ENCODE data around the gene ZNF331.

Gene ZNF331

DNA sequence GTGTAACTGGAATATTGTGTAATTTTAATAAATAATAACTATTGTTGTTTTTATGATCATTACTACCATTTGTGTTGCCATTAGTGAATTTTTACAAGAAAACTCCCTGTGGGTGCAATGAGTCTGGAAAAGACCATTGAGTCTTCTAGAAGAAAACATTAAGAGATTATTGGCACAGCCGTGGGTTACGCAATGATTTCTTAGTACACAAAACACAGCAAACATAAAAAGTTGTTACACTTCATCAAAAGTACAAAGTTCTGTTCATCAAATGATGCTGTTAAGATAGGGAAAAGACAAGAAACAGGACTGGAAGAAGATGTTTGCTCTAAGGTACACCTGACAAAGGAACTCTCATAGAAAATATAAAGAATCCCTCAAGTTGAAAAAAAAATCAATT is 41.6 kb downstream of the ZNF331 start:
- no peak for DNase-seq

DNA sequence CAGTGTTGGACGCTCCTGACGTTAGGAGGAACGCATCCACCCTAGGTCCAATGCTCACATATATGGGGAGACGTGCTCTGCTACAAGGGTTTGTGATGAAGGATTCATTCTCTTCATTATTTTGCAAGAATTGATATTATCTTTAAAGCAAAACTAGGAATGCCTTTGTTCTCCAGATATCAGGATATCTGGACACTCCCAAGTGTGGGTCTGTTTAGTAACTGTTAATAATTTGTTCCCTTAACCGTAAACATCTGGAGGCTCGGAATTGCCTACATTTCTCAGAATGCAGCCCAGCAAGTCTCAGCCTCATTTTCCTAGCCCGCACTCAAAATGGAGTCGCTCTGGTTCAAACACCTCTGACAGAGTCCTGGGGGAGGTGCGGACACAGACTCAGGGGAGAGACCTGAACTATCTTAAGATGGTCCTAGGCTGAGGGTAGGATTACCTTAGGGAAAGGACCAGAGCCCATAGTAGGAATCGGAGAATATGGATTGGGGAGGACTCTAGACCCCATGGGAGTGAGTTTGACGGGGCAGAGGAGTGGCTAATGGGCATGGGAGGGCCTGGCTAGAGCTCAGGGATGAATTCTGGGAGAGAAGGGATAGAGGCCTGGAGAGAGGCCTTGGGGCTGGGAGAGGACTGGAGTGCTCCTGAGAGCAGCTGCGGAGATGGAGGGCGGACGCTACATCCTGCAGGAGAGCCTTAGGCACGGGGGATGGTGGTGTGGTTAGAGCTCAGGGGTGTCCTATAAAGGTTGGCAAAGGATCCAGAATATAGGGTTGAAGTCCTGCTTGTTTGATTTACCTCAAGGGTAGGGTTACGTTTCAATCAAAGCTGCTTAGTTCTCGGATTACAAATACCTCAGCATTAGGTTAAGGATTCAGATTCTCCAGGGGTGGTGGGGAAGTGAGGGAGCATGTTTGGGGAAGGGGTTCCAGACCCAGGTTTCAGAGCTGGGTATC is 43.2 kb downstream of the ZNF331 start:
- DNase-seq: no peak

- no peak for DNase-seq
Measured at GRCh38 chr19:53581871-53582279, 43.9 kb downstream of the ZNF331 start.

DNA sequence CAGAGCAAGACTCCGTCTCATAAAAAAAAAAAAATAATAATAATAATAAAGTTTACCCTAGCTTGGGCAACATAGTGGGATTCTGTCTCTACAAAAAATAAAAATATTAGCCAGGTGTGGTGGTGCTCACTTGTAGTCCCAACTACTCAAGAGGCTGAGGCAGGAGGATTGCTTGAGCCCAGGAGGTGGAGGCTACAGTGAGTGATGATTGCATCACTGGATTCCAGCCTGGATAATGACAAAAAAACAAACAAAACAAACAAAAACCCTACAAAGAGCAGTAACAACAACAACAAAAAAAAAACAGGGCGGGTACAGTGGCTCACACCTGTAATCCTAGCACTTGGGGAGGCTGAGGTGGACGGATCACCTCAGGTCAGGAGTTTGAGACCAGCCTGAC is 45.2 kb downstream of the ZNF331 start:
- no peak for DNase-seq

GRCh38 chr19:53586277-53586691 is 48.3 kb downstream of the ZNF331 start:
- DNase-seq: no peak

- no peak for DNase-seq
Measured at GRCh38 chr19:53594811-53595509, 57.0 kb downstream of the ZNF331 start.

DNA sequence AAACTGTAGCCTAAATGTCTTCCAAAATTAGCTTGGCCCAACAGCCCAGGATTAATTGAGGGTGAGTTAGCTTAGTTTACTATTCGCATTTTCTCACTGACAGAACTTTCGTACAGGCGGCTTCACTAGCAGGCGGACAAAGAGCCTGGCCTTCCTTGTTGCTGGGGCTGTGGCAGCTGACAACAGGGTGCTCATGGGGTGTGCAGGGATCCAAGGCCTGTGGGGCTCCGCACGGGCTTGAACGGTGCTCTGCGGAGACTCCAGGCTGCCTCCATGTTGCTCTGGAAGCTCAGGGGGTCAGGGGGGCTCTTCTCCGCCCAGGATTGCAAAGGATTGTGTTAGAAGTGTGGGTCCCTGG is 57.5 kb downstream of the ZNF331 start:
- DNase-seq: no peak

DNA sequence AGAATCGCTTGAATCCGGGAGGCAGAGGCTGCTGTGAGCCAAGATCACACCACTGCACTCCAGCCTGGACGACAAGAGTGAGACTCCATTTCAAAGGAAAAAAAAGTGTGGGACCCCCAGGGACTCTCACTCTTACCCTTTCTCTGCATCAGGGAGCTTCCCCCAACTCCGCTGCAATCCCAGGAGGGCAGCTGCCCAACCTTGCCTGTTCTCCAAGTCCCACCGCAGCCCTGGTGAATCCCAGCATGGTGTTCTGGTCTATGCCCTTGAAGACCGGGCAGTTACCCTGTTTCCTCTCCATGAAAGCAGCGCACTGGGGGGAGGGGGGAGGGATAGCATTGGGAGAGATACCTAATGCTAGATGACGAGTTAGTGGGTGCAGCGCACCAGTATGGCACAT is 58.1 kb downstream of the ZNF331 start:
- no peak for DNase-seq

GRCh38 chr19:53597023-53597422 is 59.1 kb downstream of the ZNF331 start:
- no peak for DNase-seq

DNA sequence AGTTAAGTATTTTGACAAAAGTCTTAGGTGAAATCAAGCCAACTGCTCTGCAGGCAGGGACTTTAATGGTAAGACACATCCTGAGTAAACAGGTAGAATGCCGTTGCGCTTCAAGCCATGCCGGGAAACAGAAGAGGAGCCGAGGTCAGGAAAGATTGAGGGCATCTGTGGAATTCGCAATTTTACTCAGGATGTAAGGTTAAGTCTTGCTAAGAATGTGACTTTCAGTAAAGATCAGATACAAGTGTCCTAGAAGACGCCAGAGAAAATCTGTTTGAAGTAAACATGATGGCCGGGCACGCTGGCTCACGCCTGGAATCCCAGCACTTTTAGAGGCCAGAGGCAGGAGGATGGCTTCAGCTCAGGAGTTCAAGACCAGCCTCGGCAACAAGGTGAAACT is 60.4 kb downstream of the ZNF331 start:
- DNase-seq: no peak

DNA sequence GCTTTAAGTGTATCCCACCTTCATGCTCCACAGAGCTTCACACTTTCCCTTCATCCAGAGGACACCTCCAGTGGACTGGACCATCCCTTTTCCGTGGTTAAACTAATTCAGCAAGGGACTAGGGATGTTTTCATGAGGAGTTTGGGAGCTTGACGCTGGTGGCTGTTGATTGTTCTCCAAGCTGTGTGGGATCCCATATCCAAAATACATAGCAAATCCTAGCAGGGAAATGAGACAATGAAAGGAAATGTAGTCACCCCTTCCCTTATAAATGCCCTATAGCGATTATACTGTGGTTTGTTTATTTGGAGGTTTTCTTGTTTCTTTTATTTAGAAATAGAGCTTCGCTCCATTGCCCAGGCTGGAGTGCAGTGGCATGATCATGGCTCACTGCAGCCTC is 62.3 kb downstream of the ZNF331 start:
- no peak for DNase-seq

GRCh38 chr19:53606031-53606430 is 68.1 kb downstream of the ZNF331 start:
- no peak for DNase-seq

DNA sequence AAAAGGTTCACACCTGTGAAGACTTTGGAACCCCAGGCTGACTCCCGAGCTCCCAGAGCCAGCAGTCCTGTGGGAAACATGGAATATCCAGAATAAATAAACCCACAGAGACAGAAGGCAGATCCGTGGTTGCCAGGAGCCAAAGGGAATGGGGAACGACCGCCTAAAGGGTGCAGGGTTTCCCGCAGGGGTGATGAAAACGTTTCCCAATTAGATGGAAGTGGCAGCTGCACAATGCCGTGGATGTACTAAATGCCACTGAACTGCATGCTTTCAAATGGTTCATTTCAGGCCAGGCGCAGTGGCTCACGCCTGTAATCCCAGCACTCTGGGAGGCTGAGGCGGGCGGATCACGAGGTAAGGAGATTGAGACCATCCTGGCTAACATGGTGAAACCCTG is 70.4 kb downstream of the ZNF331 start:
- DNase-seq: no peak

- no peak for DNase-seq
Measured at GRCh38 chr19:53612762-53613526, 75.0 kb downstream of the ZNF331 start.

- DNase-seq: no peak
Measured at GRCh38 chr19:53621885-53622740, 84.2 kb downstream of the ZNF331 start.

DNA sequence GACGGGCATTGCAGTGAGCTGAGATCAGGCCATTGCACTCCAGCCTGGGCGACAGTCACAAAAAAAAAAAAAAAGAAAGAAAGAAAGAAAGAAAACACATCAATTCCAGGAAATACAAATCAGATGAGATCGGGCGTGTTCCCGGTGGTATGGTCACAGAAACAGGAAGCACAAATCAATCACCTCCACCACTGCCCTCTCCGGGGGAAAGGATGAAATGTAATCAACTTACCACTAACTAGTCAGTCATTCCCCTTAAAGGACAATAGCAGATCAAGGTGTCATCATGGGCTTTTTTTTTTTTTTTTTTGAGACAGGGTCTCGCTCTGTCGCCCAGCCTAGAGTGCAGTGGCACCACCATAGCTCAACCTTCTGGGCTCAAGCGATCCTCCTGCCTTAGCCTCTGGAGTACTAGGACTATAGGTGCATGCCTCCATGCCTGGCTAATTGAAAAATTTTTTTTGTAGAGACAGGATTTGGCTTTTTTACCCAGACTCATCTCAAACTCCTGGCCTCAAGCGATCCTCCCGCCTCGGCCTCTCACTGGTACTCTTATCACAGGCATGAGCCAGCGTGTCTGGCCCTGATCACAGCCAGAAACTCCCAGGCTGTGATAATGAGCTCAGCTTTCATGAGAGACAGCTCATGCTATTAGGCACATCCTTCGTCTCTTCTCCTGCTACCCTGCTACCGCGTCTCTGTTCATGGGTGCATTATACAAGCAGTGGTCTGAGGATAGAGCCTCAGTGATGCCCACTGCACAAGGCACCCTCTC is 87.0 kb downstream of the ZNF331 start:
- no peak for DNase-seq

DNA sequence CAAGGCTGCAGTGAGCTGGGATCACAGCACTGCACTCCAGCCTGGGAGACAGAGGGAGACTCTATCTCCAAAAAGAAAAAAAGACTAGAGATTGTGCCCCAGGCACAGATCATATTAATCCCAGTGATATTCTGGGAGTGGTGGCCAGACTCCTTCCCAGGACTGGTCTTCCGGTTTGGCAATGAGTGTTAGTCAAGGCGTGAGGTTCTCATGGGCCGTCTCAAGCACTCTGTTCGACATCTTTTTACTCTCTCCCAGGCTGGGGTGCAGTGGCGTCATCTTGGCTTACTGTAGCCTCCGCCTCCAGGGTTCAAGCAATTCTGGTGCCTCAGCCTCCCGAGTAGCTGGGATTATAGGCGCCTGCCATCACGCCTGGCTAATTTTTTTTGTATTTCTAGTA is 88.5 kb downstream of the ZNF331 start:
- DNase-seq: no peak

GRCh38 chr19:53626976-53627375 is 89.0 kb downstream of the ZNF331 start:
- no peak for DNase-seq

Data from NCI-H1694 (cell line).